Panc1 (cell line): Measurements from ENCODE around the gene STAM. TPM values are rescaled to one million over a fixed set of nuclear protein-coding genes. Genes with fewer than 3 reads are reported as not detected.
"Not testable (repeated sequence)": the region's sequence is repeated elsewhere in the genome, so short reads cannot be mapped to it uniquely, and the experiment has no call there.

ENCODE experiments used
- ATAC-seq: fragments of 200-7000 bp; cut with Tn5 transposase; 2 replicates; pipeline ENCODE4 v1.9.1; 2020; ENCODE audit warnings: mild to moderate bottlenecking, moderate library complexity
- BruUV-seq: library from RNA; stranded (reverse); fragments of 400-500 nt; replicated peaks from 2 replicates; lab custom pipeline; 2021; lab: Mats Ljungman, UMichigan
- CTCF ChIA-PET: fragments of 300-600 bp; sonication (Branson Sonifier 250); formaldehyde crosslinking; loops from one replicate; lab custom pipeline; 2022; ENCODE audit warnings: antibody characterized with exemption; lab: Charles Lee
- POLR2A ChIA-PET: fragments of 300-600 bp; sonication (Branson Sonifier 250); formaldehyde crosslinking; loops from one replicate; lab custom pipeline; 2022; ENCODE audit warnings: antibody characterized with exemption; lab: Charles Lee
- DNase-seq: peaks from one replicate; pipeline ENCODE4 v3.0.0-alpha.2; 2010; ENCODE audit warnings: low read depth, low spot score
- H3K27ac ChIP-seq: 2 replicates; pipeline ENCODE4 v1.5.1; 2011; ENCODE audit warnings: mild to moderate bottlenecking, low read length, inconsistent platforms
- H3K27me3 ChIP-seq: fragments of 200-500 bp; sonication (Bioruptor generic); 2 replicates; pipeline ENCODE4 v1.6.0; 2014; ENCODE audit warnings: low read length, inconsistent platforms; ENCODE audit not compliant: control insufficient read depth, insufficient read depth
- H3K36me3 ChIP-seq: fragments of 200-500 bp; sonication (Bioruptor generic); 2 replicates; pipeline ENCODE4 v1.5.1; 2014; ENCODE audit warnings: inconsistent platforms, mild to moderate bottlenecking, low read length, moderate library complexity; ENCODE audit not compliant: control insufficient read depth, insufficient read depth
- H3K4me1 ChIP-seq: 2 replicates; pipeline ENCODE4 v1.5.1; 2011; ENCODE audit warnings: inconsistent platforms, mild to moderate bottlenecking, low read length, moderate library complexity; ENCODE audit not compliant: control insufficient read depth, insufficient read depth
- H3K4me3 ChIP-seq, 2 experiments: 2 replicates each; pipeline ENCODE4 v1.5.1; 2011 to 2012; ENCODE audit warnings: low read depth in 2 of 2, low read length in 2 of 2, mild to moderate bottlenecking in 2 of 2, inconsistent platforms in 1 of 2, moderate library complexity in 1 of 2
- H3K9me3 ChIP-seq: fragments of 200-500 bp; sonication (Bioruptor generic); 2 replicates; pipeline ENCODE4 v1.5.1; 2014; ENCODE audit warnings: low read depth, mild to moderate bottlenecking, inconsistent platforms, low read length, moderate library complexity; ENCODE audit not compliant: control insufficient read depth, insufficient read depth
- POLR2AphosphoS5 ChIP-seq: IDR thresholded peaks from 2 replicates; pipeline ENCODE4 v1.6.1; 2012; ENCODE audit warnings: mild to moderate bottlenecking, low read depth, low read length, moderate library complexity
- SIN3A ChIP-seq: IDR thresholded peaks from 2 replicates; pipeline ENCODE4 v1.6.1; 2012; ENCODE audit warnings: low read depth, mild to moderate bottlenecking, low read length, moderate library complexity, borderline replicate concordance; ENCODE audit not compliant: insufficient read depth
- TCF7L2 ChIP-seq: IDR thresholded peaks from 2 replicates; pipeline ENCODE4 v1.6.1; 2011; ENCODE audit warnings: mild to moderate bottlenecking, low read depth, low read length, inconsistent platforms
- in situ Hi-C: cut with HindIII; loops from 2 replicates; pipeline ENCODE4 v1.10.0; 2016; ENCODE audit warnings: low sequenced_read_pairs, low pct_unique_long_range_greater_than_20kb
- intact Hi-C: fragments of 100-400 bp; cut with micrococcal nuclease; formaldehyde crosslinking; loops from one replicate; pipeline ENCODE4 v1.10.0; 2022; ENCODE audit not compliant: unreplicated experiment
- total RNA-seq: library from RNA; stranded (reverse); gene quantifications from one replicate; pipeline ENCODE4 v1.2.1, GENCODE V29; 2021; ENCODE audit not compliant: unreplicated experiment
- TF ChIP-seq, protein P1 (sequence below): fragments of 450-650 bp; IDR thresholded peaks from 2 replicates; pipeline ENCODE4 v1.5.1; 2017; ENCODE audit warnings: mild to moderate bottlenecking
- TF ChIP-seq, protein P2 (sequence below), 2 experiments: IDR thresholded peaks; 2 replicates each; pipeline ENCODE4 v1.6.1; 2011 to 2012; ENCODE audit warnings: low read depth in 2 of 2, control low read depth in 1 of 2, low read length in 1 of 2, mild to moderate bottlenecking in 1 of 2, moderate library complexity in 1 of 2; ENCODE audit not compliant: insufficient read depth in 1 of 2

Gene STAM
- total RNA-seq, 1 experiment from 2014 or later, result 18.9 TPM

DNA sequence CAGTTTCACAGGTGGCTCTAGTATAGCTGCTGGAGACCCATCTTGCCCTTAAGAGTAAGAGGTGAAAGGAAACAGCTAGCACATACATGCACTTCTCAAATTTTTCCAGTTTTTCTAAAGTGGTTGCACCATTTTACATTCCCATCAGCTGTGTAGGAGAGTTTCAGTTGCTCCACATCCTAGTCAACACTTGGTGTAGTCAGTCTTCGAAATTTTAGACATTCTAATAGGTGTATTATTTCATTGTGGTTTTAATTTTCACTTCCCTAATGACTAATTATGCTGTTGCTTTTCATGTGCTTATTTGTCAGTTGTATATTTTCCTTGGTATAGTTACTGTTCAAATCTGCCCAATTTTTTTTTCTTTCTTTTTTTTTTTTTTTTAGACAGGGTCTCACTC, 17.3 kb upstream of the STAM start:
- H3K36me3 ChIP-seq, result no peaks in the 10 kb centered on the region
- TF ChIP-seq POLR2AphosphoS5, result no peak
- TF ChIP-seq SIN3A, result no peak
- TF ChIP-seq, protein P1, sequence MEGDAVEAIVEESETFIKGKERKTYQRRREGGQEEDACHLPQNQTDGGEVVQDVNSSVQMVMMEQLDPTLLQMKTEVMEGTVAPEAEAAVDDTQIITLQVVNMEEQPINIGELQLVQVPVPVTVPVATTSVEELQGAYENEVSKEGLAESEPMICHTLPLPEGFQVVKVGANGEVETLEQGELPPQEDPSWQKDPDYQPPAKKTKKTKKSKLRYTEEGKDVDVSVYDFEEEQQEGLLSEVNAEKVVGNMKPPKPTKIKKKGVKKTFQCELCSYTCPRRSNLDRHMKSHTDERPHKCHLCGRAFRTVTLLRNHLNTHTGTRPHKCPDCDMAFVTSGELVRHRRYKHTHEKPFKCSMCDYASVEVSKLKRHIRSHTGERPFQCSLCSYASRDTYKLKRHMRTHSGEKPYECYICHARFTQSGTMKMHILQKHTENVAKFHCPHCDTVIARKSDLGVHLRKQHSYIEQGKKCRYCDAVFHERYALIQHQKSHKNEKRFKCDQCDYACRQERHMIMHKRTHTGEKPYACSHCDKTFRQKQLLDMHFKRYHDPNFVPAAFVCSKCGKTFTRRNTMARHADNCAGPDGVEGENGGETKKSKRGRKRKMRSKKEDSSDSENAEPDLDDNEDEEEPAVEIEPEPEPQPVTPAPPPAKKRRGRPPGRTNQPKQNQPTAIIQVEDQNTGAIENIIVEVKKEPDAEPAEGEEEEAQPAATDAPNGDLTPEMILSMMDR, result no peak
- TF ChIP-seq, protein P2, sequence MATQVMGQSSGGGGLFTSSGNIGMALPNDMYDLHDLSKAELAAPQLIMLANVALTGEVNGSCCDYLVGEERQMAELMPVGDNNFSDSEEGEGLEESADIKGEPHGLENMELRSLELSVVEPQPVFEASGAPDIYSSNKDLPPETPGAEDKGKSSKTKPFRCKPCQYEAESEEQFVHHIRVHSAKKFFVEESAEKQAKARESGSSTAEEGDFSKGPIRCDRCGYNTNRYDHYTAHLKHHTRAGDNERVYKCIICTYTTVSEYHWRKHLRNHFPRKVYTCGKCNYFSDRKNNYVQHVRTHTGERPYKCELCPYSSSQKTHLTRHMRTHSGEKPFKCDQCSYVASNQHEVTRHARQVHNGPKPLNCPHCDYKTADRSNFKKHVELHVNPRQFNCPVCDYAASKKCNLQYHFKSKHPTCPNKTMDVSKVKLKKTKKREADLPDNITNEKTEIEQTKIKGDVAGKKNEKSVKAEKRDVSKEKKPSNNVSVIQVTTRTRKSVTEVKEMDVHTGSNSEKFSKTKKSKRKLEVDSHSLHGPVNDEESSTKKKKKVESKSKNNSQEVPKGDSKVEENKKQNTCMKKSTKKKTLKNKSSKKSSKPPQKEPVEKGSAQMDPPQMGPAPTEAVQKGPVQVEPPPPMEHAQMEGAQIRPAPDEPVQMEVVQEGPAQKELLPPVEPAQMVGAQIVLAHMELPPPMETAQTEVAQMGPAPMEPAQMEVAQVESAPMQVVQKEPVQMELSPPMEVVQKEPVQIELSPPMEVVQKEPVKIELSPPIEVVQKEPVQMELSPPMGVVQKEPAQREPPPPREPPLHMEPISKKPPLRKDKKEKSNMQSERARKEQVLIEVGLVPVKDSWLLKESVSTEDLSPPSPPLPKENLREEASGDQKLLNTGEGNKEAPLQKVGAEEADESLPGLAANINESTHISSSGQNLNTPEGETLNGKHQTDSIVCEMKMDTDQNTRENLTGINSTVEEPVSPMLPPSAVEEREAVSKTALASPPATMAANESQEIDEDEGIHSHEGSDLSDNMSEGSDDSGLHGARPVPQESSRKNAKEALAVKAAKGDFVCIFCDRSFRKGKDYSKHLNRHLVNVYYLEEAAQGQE (IDR thresholded peaks at IDR 0.05; ENCODE audit: insufficient read depth in 1 of 2, low read depth in 2 of 2, low read length in 1 of 2), result no peak
- TF ChIP-seq TCF7L2, result no peak
- no peak overlapping the region for H3K4me3 ChIP-seq
- POLR2A ChIA-PET, result no interaction called here
- H3K9me3 ChIP-seq, result no peaks in the 10 kb centered on the region
- no peak overlapping the region for H3K27ac ChIP-seq
- no peaks in the 10 kb centered on the region for H3K4me1 ChIP-seq
- no TSS peak for BruUV-seq
- in situ Hi-C loops, result no loop called here
- CTCF ChIA-PET, result no interaction called here
- ATAC-seq, result no peak
- no peak for DNase-seq
- intact Hi-C loops, result no loop called here
- no peaks in the 10 kb centered on the region for H3K27me3 ChIP-seq

DNA sequence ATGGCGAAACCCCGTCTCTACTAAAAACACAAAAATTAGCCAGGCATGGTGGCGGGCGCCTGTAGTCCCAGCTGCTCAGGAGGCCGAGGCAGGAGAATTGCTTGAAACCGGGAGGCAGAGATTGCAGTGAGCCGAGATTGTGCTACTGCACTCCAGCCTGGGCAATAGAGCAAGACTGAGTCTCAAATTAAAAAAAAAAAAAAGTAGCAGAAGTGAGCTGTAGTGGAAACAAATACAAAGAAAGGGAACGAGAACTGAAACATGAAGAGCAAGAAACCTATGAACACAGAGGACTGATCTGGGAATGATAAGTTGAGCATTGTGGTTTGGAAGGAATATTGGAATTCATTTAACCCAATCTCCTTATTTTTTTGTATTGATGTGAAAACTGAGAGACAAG, 11.4 kb upstream of the STAM start:
- H3K4me3 ChIP-seq, in situ Hi-C loops, BruUV-seq, CTCF ChIA-PET, POLR2A ChIA-PET, H3K36me3 ChIP-seq, H3K27me3 ChIP-seq, DNase-seq, ATAC-seq, H3K9me3 ChIP-seq, H3K4me1 ChIP-seq, intact Hi-C loops, H3K27ac ChIP-seq: not testable (repeated sequence)

DNA sequence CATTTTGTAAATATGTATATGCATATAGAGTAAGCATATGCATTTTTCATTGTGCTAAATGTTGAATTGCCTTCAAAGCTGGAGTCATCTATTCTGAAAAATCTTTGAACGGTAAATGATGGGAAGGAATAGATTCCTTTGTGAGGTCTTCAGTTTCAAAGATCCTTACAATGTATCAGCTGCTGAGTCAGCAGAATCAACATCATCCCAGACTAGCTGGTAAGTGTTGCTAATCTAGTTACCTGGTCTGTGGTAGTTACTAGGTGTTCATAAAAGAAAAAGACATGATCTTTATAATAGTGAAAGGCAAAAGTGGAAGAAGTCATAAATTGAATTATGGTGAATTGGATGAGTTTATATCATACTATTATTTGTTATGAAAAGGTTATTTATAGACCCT, 10.6 kb upstream of the STAM start:
- Histone ChIP-seq H3K36me3 (no peaks in the 10 kb centered on the region), H3K27me3 (no peaks in the 10 kb centered on the region), H3K4me1 (no peaks in the 10 kb centered on the region), H3K9me3 (no peaks in the 10 kb centered on the region), H3K4me3 (no peak overlapping the region), H3K27ac (no peak overlapping the region)
- BruUV-seq, result no TSS peak
- ChIA-PET CTCF (no interaction called here), POLR2A (no interaction called here)
- in situ Hi-C loops, result no loop called here
- intact Hi-C loops, result no loop called here
- ATAC-seq (no peak), DNase-seq (no peak)
- no peak for TF ChIP-seq POLR2AphosphoS5
- no peak for TF ChIP-seq SIN3A
- no peak for TF ChIP-seq TCF7L2
- TF ChIP-seq, protein P1, result no peak
- TF ChIP-seq, protein P2 (IDR thresholded peaks at IDR 0.05; ENCODE audit: insufficient read depth in 1 of 2, low read depth in 2 of 2, low read length in 1 of 2), result no peak
